Stimulated activated CD4-positive, alpha-beta T cell treated with anti-CD3 and anti-CD28 coated beads, Interleukin-2, amount 100 ng/mL, for 4 hours (primary cell): ENCODE data around the gene GTPBP1.

Source experiments
- DNase-seq: peaks from one replicate; pipeline ENCODE4 v3.0.0-alpha.2; 2020; ENCODE audit warnings: low read depth

Gene GTPBP1

DNA sequence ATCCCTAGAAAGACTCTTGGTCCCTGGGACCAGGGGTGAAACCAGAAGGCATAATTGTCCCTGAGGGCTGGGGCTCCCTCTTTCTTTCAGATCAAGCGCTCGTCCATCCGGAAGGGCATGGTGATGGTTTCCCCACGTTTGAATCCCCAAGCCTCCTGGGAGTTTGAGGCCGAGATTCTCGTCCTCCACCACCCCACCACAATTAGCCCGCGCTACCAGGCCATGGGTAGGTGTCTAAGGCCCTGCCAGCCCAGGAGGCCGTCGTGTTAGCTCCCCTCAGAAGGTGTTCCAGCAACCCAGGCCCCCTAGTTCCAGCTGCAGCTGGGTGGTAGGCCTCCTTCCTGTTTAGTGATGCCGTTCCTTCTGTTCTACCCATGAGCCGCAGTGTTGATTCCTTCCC is 21.4 kb downstream of the GTPBP1 start:
- no peak for DNase-seq

DNA sequence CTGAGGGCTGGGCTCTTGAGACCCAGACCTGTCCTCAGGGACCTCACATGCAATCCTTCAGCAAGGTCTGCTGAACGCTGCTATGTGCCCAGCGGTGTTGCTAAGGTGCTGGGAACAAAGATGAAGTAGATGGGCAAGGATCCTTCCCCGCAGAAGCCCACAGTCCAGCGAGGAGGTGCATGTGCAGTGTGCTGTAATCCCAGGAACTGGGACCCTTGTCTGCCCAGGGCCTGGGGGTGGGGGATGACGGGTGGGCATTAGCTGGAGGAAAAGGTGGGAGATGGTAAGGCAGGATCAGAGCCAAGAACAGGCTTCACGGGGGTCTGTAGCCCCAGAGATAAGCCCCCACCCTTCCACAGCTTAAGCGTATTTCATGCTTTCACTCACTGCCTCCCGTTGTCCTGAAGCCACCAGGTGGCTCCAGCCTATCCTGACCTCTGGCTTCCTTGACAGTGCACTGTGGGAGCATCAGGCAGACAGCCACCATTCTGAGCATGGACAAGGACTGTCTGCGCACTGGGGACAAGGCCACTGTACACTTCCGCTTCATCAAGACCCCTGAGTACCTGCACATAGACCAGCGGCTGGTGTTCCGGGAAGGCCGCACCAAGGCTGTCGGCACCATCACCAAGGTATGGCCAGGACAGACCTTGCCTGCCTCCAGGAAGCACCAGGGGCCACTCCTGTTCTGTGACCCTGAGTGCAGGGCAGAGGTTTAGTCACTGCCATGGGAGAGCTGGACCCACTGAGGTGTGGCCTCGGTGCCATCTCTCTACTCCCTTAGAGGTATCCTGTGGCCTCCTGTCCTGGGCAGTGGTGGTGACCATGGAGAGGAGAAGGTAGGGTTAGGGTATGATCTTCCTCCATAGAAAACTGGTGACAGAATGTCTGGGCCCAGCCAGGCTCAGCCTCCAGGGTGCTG is 22.0 kb downstream of the GTPBP1 start:
- no peak for DNase-seq

DNA sequence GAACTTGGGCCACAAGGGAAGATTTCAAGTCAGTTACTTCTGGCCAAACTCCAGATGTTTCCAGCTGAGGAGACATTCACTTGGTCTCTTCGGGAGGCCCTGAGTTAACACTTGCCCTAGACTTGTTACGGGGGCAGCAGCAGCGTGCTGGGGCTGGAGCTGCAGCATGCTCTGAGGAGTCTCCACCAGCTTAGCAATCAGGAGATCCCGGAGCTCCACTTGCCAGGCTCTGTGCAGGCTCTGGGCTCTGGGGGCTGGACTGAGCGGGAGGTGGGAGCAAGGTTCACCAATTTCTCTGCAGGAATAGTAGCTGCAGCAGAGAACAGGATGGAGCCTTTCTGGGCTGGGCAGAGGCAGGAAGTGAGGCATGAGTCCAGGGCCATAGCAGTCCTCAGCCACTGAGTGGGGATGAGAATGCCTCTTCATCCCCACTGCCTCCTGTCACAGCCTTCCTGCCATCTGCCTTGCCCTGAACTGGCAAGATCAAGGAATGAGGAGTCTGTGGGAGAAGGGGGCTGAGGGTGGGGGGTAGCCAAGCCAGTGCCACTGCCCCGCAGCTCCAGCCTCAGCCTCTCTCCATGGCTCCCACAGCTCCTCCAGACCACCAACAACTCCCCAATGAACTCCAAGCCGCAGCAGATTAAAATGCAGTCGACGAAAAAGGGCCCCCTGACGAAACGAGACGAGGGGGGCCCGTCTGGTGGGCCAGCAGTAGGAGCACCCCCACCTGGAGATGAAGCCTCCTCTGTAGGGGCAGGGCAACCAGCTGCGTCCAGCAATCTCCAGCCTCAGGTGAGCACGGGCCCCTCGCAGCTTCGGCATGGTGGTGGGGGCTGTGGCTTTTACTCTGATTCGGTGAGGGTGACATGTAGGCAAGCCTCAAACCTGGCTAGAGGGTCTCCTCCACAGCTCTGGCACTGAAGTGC is 23.4 kb downstream of the GTPBP1 start:
- no peak for DNase-seq

DNA sequence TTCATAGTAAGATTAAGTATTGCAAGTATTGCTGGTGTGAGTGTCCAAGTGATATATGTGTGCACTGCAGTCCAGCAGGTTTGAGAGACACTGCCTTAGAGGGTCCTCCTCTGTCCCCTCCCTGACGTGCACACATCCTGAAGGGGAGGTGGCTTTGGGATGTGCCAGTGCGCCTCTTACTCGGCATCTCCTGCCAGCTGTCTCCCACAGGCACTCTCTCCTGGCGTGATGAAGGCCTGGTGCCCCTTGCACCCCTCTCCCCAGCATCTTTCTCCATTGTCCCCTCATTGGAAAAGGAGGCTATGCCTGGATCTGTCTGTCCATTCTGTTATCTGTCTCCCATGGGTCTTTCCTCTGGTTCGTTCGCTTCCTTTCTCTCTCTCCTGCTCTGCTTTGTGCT is 24.2 kb downstream of the GTPBP1 start:
- no peak for DNase-seq

DNA sequence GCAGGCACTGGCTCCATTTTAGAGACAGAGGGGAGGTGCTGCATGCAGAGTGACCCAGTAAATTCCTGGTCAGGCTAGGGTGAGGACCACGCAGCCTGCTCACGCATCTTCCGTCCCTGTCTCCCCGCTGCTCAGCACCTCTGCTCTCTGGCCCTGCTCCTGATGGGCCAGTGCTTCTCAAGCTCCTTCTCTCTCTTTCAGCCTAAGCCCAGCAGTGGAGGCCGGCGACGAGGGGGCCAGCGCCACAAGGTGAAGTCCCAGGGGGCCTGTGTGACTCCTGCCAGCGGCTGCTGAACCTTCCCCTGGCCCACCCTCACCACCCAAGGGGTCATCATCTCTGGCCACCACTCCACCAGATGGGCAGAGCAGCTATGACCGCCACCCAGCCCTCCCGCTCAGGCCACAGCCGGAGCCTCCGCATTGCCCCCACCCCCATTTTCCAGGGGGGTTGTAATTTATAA is 24.7 kb downstream of the GTPBP1 start:
- no peak for DNase-seq

DNA sequence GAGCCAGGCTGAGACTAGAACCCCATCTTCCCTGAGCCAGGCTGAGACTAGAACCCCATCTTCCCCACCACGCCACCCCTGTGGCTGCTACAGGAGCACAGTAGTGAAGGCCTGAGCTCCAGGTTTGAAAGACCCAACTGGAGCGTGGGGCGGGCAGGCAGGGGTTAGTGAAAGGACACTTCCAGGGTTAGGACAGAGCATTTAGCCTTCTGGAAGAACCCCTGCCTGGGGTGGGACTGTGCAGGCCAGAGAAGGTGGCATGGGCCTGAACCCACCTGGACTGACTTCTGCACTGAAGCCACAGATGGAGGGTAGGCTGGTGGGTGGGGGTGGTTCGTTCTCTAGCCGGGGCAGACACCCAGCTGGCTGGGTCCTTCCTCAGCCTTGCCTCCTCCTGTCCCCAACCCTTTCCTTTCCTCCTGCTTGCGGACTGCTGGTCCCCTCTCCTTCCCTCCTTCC is 26.0 kb downstream of the GTPBP1 start:
- DNase-seq, result no peak

DNA sequence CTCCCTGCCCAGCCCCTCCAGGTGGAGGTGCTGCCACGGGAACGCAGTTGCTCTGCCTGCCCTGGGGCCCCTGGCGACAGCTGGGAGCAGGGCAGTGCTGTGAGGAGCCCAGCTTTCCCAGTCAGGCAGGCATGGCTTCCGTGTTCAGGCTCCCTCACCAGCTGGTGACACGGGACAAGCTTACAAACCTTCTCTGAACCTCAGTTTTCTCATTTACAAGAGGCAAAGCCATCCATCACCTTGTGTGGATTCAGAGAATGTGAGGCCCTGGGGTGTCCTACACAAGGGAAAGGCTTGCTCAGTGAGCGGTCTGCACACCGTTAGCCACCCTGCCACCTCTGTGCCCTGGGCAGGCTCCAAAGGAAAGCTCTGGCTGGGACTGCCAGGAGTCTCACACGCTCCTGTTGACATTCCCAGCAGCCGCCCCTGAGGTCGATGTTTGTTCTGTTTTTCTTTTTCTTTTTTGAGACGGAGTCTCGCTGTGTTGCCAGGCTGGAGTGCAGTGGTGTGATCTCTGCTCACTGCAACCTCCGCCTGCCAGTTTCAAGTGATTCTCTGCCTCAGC is 26.6 kb downstream of the GTPBP1 start:
- no peak for DNase-seq

DNA sequence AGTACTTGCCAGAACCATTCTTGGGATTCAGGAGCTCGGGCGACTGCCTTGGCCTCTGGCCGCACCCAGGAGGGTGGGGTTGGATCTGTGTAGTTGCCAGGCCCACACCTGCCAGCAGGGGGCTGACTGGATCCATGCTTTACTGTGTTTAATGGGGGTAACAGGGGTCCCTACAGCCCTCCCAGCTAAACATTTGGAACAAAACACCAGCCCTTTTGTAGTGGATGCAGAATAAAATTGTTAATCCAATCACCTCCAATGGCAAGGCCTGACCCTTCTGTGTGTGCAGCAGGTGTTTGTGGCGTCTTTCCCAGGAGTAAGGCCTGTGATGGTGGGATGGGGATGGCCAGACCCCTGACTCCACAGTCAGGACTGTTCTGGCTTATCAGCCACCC is 27.6 kb downstream of the GTPBP1 start:
- DNase-seq, result no peak

DNA sequence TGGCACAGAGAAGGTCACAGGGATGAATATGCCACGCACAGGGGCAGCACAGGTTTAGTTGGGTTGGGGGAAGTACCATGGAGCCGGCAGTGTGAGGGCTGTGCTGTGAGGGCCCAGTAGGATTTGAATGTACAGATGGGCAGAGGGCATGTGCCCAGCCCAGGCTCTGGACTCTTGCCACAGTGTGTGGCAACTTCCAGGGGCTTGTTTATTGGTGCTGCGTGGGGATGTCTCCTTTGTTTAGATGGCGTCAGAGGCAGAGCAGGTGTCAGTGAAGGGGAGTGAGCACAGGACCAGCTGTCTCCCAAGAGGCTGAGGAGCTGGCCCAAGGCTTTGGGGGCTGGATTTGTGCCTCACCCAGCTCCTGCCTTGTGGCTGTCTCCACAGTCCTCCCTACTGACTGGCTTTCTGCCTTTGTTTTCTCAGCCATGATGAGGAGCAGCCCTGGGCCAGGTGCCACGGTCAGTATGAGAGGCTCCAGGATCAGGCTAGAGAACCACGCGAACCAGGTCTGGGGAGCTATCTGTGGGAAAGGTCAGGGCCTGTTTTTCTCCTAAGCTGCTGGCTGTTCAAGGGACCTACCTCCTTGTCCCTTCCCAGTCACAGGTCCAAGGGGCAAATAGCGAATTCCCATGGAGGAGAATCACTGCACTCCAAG is 28.1 kb downstream of the GTPBP1 start:
- no peak for DNase-seq

DNA sequence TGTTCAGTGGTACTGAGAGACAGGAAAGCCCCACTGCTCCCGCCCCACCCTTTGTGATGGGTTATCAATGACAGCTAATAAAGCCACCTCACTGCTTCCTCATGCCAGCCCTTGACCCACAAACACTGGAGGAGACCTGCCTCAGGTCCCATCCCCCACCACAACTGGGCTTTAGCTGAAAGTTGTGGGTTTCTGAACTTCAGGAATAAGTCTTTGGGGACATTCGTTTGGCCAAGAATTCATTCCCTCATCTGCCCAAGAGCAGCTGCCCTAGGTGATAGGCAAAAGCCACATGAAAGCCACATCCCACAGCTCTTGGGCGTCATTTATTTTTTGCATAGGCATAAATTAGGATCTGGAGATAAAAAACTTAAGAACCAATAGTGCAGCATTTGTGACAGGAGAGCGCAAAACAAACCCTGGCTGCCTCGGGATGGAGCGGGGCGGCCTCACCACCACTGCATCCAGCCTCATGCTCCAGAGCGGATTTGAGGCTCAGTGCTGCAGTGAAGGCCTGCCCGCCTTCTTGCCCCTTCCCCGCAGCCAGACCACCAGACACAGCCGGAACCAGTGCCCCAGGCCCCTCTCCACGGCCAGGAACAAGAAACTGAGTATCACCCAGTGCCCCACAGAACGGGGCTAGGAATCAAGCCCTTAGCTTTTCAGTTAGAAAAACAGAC is 28.8 kb downstream of the GTPBP1 start:
- DNase-seq, result no peak

DNA sequence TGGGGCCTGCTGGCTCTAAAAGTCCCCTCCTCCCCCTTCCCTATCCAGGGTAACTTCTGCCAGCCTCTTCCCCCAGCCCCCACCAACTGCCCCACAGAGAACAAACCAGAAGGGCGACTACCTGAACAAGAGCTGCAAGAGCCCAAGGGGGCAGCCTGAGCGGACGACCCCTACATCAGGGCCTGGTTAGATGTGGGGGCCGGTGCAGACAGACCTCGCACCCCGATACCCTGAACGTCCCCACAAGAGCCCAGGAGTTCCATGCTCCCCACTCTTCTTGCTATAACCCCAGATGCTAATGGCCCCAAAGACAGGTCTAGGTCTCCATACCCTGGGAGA is 29.4 kb downstream of the GTPBP1 start:
- no peak for DNase-seq

DNA sequence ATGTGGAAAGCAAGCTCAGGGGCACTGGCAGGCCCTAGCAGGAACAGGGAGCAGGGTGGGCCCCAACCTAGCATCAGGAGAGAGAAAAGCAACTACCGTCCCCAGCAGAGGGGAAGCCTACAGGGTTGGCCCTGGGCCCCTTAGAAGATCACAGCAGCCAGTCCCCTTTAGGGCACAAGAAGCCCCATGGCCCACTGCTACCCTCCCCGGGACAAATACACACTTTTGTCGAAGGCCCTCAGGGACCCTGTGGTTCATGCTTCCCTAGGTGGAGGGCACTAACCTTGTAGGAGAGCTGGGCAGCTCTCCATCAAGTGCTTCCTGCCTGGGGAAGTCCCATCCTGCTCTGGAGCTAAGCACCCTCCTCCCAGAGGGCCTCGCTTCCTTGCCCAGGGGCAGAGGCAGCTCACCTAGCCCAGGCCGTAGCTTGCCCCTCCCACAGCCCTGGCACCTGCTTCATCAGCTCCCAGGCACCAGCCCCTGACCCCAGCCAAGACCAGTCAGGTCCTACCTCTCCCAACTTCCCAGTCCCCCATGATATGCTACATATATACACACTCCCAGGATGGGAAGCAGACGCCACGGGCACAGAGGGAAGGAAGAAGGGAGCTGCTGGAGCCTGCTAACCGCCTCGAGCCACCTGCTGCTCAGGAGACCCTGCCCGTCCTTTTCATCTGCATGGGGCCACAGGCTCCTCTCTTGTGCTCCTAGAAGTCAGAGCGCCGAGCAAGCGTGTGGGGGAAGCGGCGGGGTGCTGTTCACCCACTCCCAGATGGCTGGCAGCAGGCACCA is 29.9 kb downstream of the GTPBP1 start:
- DNase-seq, result no peak

DNA sequence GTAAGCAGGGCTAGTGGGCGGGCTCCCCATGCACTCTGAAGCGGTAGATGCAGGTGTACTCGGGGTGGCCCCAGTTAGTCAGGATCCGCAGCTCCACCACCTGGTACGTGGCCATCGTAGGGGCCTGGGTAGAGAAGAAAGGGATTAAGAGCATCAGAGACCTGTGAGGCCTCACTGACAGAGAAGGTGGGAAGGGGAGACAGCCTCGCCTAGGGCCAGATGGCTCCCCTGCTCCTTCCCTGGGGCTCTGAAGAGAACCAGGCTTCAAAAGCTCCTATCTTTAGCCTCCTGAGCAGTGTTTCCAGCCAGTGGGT is 30.5 kb downstream of the GTPBP1 start:
- DNase-seq, result no peak

DNA sequence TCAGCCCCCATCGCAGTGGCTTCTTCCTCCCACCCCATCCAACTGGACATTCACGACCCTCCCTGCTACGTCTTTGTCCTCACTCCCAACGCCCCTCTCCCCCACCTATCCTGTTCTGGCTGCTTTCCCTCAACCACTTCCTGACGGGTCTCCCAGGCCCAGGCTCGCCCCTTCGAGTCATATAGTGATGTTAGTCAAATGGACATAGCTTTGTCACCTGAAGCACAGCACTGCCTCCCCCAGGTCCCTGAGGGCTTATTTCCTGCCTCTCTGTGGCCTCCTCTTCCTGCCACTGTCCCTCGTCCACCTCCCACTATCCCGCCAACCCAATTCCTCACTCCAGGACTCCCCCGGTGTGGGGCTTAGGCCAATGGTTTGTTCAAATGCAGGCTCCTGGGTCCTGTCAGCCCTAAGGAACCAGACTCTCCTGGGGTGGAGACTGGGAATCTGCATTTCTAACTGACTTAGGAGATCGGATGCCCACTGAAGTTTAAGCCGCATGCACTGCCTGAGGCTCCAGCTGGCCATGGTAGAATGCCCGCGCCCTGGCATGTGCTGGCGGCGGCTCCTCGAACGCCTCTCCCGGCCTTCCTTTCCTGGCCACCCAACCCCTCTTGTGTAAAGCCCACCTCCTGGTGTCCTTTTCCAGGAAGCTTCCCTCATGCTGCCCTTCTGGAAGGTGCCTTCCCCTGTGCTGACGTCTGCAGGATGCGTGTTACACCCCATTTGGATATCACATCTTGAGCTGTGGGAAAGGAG is 31.7 kb downstream of the GTPBP1 start:
- DNase-seq, result no peak

DNA sequence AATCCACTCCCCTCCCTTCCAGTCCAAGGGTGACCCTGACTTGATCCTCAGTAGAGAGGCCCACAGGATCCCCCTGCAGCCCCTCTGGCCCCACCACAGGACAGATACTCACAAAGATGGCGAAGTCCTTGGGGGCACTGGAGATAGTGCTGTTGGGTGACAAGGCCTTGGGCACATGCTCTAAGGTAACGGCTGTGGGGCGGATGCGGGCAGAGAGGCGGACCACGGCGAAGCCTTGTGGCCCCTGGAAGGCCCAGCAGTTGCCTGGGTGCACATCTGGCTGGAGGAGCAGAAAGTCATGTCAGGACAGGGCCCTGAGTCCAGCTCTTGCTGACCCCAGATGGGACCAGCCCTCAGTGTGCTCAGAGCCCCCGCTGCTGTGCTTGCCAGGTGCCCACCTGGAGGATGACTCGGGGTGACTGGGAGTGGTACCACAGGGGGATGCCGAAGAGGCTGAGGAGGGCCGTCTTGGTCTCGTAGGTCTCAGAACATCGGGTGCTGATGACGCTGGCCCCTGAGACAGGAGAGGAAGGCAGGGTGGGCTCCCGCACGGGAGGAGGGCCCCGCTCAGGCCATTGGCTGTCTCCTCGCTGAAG is 32.8 kb downstream of the GTPBP1 start:
- DNase-seq, result no peak

DNA sequence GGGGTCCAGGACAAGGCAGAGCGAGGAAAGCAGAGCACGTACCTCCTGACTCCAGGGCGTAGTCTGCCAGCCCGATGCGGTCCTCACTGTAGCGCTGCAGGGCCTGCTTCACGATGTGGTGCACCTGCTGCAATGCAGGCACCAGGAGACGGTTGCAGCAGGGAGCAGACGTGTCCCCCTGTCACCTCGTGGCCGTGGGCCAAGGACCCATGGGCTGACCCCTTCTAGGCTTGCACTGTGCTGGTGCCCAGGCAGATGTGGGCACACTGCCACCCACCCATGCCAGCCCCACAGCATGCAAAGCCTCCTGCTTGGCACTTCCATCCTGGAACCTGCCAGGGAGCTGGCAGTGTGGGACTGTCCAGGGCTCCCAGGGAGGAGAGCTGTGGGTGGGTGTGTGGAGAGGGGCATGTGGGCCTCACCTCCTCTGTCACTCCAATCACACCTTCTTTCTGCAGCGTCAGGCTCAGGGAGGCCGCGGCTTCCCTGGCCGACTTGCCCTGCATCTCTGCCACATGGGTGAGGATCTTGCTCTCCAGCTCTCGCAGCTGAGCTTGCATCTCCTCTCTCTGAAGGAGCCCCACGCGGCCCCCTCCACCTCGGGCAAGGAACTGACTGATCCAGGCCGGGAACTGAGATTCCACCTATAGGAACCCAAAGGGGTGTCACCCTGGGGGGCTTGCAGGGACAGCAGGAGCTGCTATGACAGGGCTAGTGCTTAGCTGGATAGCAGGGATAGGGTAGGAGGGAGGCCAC is 33.7 kb downstream of the GTPBP1 start:
- no peak for DNase-seq

DNA sequence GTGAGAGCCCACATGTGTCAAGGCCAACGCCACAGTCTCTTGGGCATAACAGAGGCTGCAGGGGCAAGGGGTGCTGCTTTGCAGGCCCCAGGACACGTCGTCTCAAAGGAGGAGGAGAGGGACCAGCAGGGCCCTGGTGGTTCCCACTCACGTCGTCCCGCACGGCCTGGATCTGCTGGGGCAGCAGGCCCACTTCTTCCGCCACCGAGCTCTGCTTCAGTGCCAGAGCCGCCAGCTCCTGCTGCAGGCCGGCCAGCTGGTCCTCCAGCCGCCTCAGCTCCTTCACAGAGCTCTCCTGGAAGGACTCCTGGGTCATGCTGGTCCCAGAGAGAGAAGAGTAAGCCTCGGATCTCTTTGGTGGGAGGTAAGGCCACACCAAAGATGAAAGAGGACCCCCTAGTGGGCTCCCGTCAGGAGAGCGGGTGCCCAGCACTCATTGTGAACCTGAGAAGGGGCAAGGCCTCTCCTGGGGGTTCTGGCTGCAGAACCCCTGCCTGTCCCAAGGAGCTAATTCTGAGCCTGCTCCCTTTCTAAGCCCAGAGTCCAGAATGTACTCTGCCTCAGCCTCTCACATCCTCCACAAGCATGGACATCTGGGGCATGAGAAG is 34.5 kb downstream of the GTPBP1 start:
- no peak for DNase-seq

DNA sequence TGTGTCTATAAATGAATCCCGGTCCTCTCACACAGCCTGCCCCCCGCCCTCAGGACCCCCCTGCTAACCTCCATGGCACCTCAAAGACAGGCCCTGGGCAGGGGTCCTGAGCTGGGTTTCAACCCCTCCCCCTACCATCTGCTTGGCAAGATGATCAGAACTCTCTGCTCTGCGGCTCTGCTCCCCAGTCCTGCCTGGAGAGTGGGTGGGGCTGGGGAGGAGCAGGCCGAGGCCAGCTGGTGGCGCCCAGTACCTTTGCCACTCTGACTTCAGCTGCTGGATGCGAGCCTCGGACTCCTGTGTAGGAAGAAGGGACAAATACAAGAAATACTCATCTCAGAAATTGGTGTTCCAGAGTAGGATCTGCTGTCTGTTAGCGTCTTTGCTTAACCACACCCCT is 35.0 kb downstream of the GTPBP1 start:
- no peak for DNase-seq

DNA sequence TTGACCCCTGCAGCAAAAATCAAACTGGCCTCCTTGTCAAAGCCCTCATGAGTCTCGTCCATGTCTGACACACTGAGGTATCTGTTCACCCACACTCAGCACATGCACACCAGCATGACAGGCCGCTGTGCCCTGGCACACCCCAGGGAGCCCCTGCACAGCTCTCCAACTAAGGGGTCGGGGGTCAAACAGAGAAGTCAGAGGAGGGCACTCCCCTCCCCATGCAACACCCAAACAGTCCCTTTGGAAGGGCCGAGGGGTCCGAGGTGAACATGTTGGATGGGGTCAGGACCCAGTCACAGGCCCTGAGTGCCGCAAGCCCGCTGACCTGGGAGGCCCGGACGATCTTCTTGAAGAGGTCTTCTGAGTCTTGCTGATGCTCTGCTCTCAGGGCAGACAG is 35.4 kb downstream of the GTPBP1 start:
- no peak for DNase-seq
